Measurements from ENCODE around the gene GFOD1.
A peak's percentile ranks its signal among the peaks of the same experiment; 100 is the strongest.
"Not testable (repeated sequence)": the region's sequence is repeated elsewhere in the genome, so short reads cannot be mapped to it uniquely, and the experiment has no call there.

Gene GFOD1

GRCh38 chr6:13446381-13446780 is 41.0 kb downstream of the GFOD1 start:
- Histone ChIP-seq H3K27me3 (ENCODE audit: control insufficient read depth, insufficient read depth, low read length) (no peaks in the 10 kb centered on the region), H3K4me1 (peaks cover 4% of the 10 kb centered on the region), H2AFZ (no peak overlapping the region), H3K4me3 (ENCODE audit: low read depth, low read length) (no peak overlapping the region), H3K4me2 (ENCODE audit: low read length) (no peak overlapping the region), H3K36me3 (ENCODE audit: control insufficient read depth, insufficient read depth, low read length) (no peaks in the 10 kb centered on the region), H3K27ac (no peak overlapping the region), H3K9ac (no peak overlapping the region), H3K79me2 (peaks cover 6% of the 10 kb centered on the region), H3K9me3 (ENCODE audit: control insufficient read depth, low read length) (no peaks in the 10 kb centered on the region)
- TF ChIP-seq, protein P1, sequence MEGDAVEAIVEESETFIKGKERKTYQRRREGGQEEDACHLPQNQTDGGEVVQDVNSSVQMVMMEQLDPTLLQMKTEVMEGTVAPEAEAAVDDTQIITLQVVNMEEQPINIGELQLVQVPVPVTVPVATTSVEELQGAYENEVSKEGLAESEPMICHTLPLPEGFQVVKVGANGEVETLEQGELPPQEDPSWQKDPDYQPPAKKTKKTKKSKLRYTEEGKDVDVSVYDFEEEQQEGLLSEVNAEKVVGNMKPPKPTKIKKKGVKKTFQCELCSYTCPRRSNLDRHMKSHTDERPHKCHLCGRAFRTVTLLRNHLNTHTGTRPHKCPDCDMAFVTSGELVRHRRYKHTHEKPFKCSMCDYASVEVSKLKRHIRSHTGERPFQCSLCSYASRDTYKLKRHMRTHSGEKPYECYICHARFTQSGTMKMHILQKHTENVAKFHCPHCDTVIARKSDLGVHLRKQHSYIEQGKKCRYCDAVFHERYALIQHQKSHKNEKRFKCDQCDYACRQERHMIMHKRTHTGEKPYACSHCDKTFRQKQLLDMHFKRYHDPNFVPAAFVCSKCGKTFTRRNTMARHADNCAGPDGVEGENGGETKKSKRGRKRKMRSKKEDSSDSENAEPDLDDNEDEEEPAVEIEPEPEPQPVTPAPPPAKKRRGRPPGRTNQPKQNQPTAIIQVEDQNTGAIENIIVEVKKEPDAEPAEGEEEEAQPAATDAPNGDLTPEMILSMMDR (IDR thresholded peaks at IDR 0.05): no peak

DNA sequence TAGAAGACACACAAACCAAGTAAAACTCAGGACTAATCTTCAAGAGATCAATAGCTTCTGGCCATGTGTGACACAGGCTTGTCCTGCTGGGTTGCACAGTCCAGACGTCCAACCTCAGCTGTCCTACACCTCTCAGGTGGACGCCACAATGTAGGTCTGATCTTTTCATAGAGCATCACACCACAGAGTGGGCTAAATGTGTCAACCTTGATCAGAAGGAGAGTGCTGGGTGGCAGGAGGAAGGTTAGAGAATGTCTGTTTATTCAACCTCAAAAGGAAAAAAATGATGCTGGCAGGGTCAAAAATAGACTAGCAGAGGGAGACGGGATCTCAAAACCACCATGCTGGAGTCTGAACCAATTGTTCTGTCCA is 41.7 kb downstream of the GFOD1 start:
- TF ChIP-seq, protein P1 (IDR thresholded peaks at IDR 0.05): no peak
- Histone ChIP-seq H3K4me1 (peaks cover 4% of the 10 kb centered on the region), H3K4me2 (ENCODE audit: low read length) (no peak overlapping the region), H3K79me2 (peaks cover 6% of the 10 kb centered on the region), H2AFZ (no peak overlapping the region), H3K27ac (no peak overlapping the region), H3K4me3 (ENCODE audit: low read depth, low read length) (no peak overlapping the region), H3K27me3 (ENCODE audit: control insufficient read depth, insufficient read depth, low read length) (no peaks in the 10 kb centered on the region), H3K9me3 (ENCODE audit: control insufficient read depth, low read length) (no peaks in the 10 kb centered on the region), H3K9ac (no peak overlapping the region), H3K36me3 (ENCODE audit: control insufficient read depth, insufficient read depth, low read length) (no peaks in the 10 kb centered on the region)

GRCh38 chr6:13445005-13445743 is 42.2 kb downstream of the GFOD1 start:
- no peak overlapping the region for H2AFZ ChIP-seq
- no peaks in the 10 kb centered on the region for H3K36me3 ChIP-seq (ENCODE audit: control insufficient read depth, insufficient read depth, low read length)
- no peak overlapping the region for H3K9ac ChIP-seq
- H3K27ac ChIP-seq: no peak overlapping the region
- H3K79me2 ChIP-seq: peaks cover 2% of the 10 kb centered on the region
- H3K4me2 ChIP-seq (ENCODE audit: low read length): peak overlapping the region; percentile 26
- peaks cover 4% of the 10 kb centered on the region for H3K4me1 ChIP-seq
- no peak overlapping the region for H3K4me3 ChIP-seq (ENCODE audit: low read depth, low read length)
- TF ChIP-seq, protein P1 (IDR thresholded peaks at IDR 0.05): no peak
- no peaks in the 10 kb centered on the region for H3K9me3 ChIP-seq (ENCODE audit: control insufficient read depth, low read length)
- no peaks in the 10 kb centered on the region for H3K27me3 ChIP-seq (ENCODE audit: control insufficient read depth, insufficient read depth, low read length)

DNA sequence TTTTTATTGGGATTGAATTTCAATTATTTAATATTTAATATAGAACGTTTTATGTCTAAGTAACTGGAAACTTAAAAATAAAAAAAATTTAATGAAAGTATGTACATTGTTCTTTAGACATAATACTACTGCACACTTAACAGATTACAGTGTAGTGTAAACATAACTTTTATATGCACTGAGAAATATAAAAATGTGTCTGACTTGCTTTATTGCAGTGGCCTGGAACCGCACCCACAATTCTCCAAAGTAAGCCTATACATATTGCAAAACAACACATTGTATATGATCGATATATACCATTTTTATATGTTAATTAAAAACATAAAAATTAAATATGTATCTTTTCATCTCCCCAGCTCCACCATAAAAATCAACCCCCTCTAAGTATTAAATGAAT is 42.8 kb downstream of the GFOD1 start:
- H3K79me2 ChIP-seq: no peaks in the 10 kb centered on the region
- H3K27ac ChIP-seq: no peak overlapping the region
- H3K27me3 ChIP-seq (ENCODE audit: control insufficient read depth, insufficient read depth, low read length): no peaks in the 10 kb centered on the region
- no peak overlapping the region for H3K9ac ChIP-seq
- peaks cover 4% of the 10 kb centered on the region for H3K4me1 ChIP-seq
- no peak overlapping the region for H3K4me3 ChIP-seq (ENCODE audit: low read depth, low read length)
- peak overlapping the region; percentile 26 for H3K4me2 ChIP-seq (ENCODE audit: low read length)
- no peaks in the 10 kb centered on the region for H3K36me3 ChIP-seq (ENCODE audit: control insufficient read depth, insufficient read depth, low read length)
- H2AFZ ChIP-seq: no peak overlapping the region
- TF ChIP-seq, protein P1 (IDR thresholded peaks at IDR 0.05): no peak
- no peaks in the 10 kb centered on the region for H3K9me3 ChIP-seq (ENCODE audit: control insufficient read depth, low read length)

GRCh38 chr6:13443978-13444377 is 43.4 kb downstream of the GFOD1 start:
- H3K27me3 ChIP-seq (ENCODE audit: control insufficient read depth, insufficient read depth, low read length); H3K4me3 ChIP-seq (ENCODE audit: low read depth, low read length); H3K79me2 ChIP-seq; H3K4me2 ChIP-seq (ENCODE audit: low read length); H3K4me1 ChIP-seq; H3K9ac ChIP-seq; H3K9me3 ChIP-seq (ENCODE audit: control insufficient read depth, low read length); H3K27ac ChIP-seq; H3K36me3 ChIP-seq (ENCODE audit: control insufficient read depth, insufficient read depth, low read length); H2AFZ ChIP-seq: not testable (repeated sequence)
